Nasal cavity respiratory epithelium epithelial cell of viscerocranial mucosa (primary cell): ENCODE measurements around the gene UBE4B. TPM values are rescaled to one million over a fixed set of nuclear protein-coding genes. Genes with fewer than 3 reads are reported as not detected.

Source experiments
- total RNA-seq: library from RNA; depleted of rRNA; stranded (reverse); fragments of >200 nt; gene quantifications from 2 replicates; pipeline ENCODE4 v1.2.3, GENCODE V29; 2014

UBE4B gene
- 21.5 and 46.1 TPM in 2 replicates for total RNA-seq

DNA sequence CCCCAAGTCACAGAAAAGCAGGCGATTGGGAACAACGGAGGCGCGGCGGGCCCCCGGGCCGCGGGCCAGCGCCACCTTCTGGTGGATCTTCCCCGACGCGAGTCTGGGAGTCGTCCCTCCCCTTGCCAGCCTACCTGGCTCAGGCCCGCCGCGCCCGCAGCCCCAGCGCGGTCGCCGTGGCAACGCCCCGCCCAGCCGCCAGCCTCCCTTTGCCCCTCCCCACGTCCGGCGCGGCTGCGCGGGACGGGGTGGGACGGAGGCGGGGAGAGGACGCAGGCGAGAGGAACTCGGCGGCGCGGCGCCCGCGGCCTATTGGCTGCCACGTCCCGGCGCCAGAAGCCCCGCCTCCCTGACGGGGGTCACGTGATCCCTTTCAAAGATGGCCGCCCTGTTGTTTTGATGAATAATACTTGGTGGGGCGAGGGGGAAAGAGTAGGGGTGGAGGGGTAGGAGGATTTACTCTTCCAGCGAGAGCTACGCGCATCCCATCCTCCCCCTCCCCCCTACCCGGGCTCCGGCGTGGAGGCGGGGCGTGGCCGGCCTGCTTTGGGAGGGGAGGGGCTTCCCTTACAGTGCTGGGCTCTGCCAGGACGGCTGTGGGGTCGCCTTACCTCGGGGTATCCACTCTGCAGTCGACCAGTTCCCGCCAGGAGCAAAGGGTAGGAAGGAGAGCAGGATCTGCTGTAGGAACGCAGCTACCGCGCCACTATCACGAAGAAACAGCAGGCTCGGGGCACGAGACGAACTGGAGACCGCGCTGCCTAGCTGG, at the start of gene UBE4B:
Gene UBE4B (plus strand): TSS at position 369 of the 769 bp plus-strand sequence. CDS start 713 bp downstream, outside the sequence.

DNA sequence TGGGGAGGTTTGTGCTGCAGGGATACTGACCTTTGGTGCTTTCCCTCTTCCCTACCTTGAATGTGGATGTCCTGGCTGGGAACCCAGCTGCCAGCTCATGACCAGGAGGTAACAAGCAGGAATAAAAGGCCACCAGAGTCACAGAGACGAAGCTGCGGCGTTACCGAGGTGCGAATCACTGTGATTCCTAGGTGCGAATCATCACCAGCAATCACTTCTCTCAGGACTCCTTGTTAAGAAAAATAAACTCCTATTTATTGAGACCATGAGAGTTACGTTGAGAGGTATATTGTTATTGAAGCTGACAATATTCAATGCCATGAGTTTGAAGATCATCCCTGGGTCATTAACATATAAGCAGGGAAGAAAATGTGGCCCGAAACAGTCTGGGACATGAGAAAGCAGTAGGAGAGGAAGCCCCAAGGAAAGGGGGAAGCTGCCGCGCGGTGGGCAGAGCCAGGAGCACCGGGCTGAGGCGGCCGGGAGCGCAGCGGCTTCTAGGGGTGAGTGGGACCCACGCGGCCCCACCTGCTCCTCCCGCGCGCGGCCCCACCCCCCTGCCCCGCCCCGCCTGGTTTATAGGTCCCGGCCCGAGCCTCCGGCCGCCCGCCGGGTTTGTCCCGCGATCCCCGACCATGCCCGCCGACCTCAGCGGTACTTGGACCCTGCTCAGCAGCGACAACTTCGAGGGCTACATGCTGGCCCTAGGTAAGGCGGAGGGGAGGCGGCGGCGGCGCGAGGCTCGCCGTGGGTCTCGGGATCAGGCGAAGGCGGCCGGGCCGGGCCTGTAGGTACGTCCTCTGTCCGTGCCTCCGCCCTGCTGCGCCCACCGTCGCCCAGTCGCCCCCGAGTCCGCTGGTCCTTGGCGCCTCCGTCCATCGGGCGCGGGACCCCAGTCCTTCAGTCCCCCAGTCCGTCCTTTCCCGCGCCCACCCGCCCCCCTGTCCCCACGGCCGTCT, 35.9 kb upstream of the UBE4B start, which contains the start of gene RBP7:
Gene RBP7 (plus strand): TSS at position 605 of the 959 bp plus-strand sequence. CDS start 31 bp downstream, at position 636.

DNA sequence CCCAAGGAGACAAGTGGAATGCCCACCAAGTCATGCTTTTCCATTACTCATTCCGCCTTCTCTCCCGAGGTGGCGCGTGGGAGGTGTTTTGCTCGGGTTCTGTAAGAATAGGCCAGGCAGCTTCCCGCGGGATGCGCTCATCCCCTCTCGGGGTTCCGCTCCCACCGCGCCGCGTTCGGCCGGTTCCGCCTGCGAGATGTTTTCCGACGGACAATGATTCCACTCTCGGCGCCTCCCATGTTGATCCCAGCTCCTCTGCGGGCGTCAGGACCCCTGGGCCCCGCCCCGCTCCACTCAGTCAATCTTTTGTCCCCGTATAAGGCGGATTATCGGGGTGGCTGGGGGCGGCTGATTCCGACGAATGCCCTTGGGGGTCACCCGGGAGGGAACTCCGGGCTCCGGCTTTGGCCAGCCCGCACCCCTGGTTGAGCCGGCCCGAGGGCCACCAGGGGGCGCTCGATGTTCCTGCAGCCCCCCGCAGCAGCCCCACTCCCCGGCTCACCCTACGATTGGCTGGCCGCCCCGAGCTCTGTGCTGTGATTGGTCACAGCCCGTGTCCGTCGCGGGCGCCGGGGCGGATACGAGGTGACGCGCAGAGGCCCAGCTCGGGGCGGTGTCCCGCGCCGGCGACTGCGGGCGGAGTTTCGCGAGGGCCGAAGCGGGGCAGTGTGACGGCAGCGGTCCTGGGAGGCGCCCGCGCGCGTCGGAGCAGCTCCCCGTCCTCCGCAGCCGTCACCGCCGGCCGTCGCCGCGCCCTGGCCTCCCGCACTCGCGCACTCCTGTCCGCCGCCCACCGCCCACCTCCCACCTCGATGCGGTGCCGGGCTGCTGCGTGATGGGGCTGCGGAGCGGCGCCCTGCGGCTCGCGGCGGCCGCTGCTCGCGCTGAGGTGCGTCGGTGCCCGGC, 177.4 kb downstream of the UBE4B start, which contains the start of gene KIF1B:
Gene KIF1B (plus strand): TSS at position 666 of the 906 bp plus-strand sequence. CDS start 21,759 bp downstream, outside the sequence.

Other genes with a start within 250 kb of the UBE4B start
- 187 and 507 TPM in 2 replicates for gene CLSTN1, start 209.0 kb upstream of the UBE4B start, total RNA-seq
- 82.7 and 88.7 TPM in 2 replicates for gene CTNNBIP1, start 122.7 kb upstream of the UBE4B start, total RNA-seq
- gene LZIC, start 89.6 kb upstream of the UBE4B start, total RNA-seq, result 46.3 and 51.3 TPM in 2 replicates
- gene NMNAT1, start 89.5 kb upstream of the UBE4B start, total RNA-seq, result 14.7 and 18.7 TPM in 2 replicates
- gene RBP7, start 35.7 kb upstream of the UBE4B start, total RNA-seq, result 0.28 TPM in 1 of 2 replicates, not detected in the other
- gene KIF1B, start 177.6 kb downstream of the UBE4B start, total RNA-seq, result 28.7 and 62.6 TPM in 2 replicates